ENCODE data around the gene MMP28. TPM values are rescaled to one million over a fixed set of nuclear protein-coding genes. Genes with fewer than 3 reads are reported as not detected.
A peak's percentile ranks its signal among the peaks of the same experiment; 100 is the strongest.
"Not testable (repeated sequence)": the region's sequence is repeated elsewhere in the genome, so short reads cannot be mapped to it uniquely, and the experiment has no call there.

MMP28 gene
- total RNA-seq, 2 donors from 2014 or later = 8.3 to 15.2 TPM

- WGBS, 2 donors = 42 to 75% methylated on average over 8 to 9 of the region's 9 CpGs
- H3K27ac ChIP-seq = peak within 1 kb of the TSS in 2 of 4 donors; percentile 22 to 32
- no peak within 1 kb of the TSS for H3K4me3 ChIP-seq
- intact Hi-C loops (cut with DNase I) = no loop called here
- ATAC-seq = no peak
- no peaks in the 10 kb centered on the region for H3K36me3 ChIP-seq (replicated peaks in 1 of 2; ENCODE audit: insufficient read depth in 1 of 2, low read depth in 2 of 2)
- H3K27me3 ChIP-seq = no peaks in the 10 kb centered on the region
- DNase-seq = peak in 1 of 4 donors; percentile 43
- TF ChIP-seq CTCF (IDR thresholded peaks at IDR 0.05) = no peak
- no peak for TF ChIP-seq POLR2A (IDR thresholded peaks at IDR 0.05)
- peaks cover 14% of the 10 kb centered on the region for H3K4me1 ChIP-seq
- H3K9me3 ChIP-seq = no peaks in the 10 kb centered on the region
Observed at GRCh38 chr17:35752945-35753764, 42.3 kb downstream of the MMP28 start, which contains the start of gene GAS2L2. GAS2L2 (minus strand) TSS chr17:35753239; CDS start chr17:35752850, 389 bp downstream.

GRCh38 chr17:35752471-35752870 is 43.0 kb downstream of the MMP28 start:
- 20% methylated on average over 1 to 16 of the region's 16 CpGs for WGBS, 2 donors
- Histone ChIP-seq H3K27ac (peak overlapping the region in 2 of 4 donors; percentile 22 to 32), H3K9me3 (no peaks in the 10 kb centered on the region), H3K36me3 (replicated peaks in 1 of 2; ENCODE audit: insufficient read depth in 1 of 2, low read depth in 2 of 2) (no peaks in the 10 kb centered on the region), H3K4me1 (peaks cover 14% of the 10 kb centered on the region), H3K4me3 (no peak overlapping the region), H3K27me3 (peaks cover 0 to 5% of the 10 kb centered on the region in 2 donors)
- peak in 1 of 3 donors; percentile 17 for TF ChIP-seq POLR2A (IDR thresholded peaks at IDR 0.05)
- no peak for TF ChIP-seq CTCF (IDR thresholded peaks at IDR 0.05)
- intact Hi-C loops (cut with DNase I) = no loop called here
- ATAC-seq (no peak), DNase-seq (peak; percentile 60 to 83 (median 76))

- H3K27me3 ChIP-seq; ATAC-seq; H3K4me3 ChIP-seq; DNase-seq; H3K9me3 ChIP-seq; intact Hi-C loops (cut with DNase I); H3K36me3 ChIP-seq (replicated peaks in 1 of 2; ENCODE audit: insufficient read depth in 1 of 2, low read depth in 2 of 2); H3K27ac ChIP-seq: not testable (repeated sequence)
- H3K4me1 ChIP-seq = peaks cover 14% of the 10 kb centered on the region
- WGBS, 2 donors = 84 to 88% methylated on average over 4 of the region's 4 CpGs
Observed at GRCh38 chr17:35751541-35751940, 43.9 kb downstream of the MMP28 start.

GRCh38 chr17:35750526-35751395 is 44.7 kb downstream of the MMP28 start:
- no peak for ATAC-seq
- intact Hi-C loops (cut with DNase I) = no loop called here

More at GRCh38 chr17:35750526-35751395, 44.7 kb downstream of the MMP28 start:
- no peaks in the 10 kb centered on the region for H3K36me3 ChIP-seq (replicated peaks in 1 of 2; ENCODE audit: insufficient read depth in 1 of 2, low read depth in 2 of 2)
- H3K27me3 ChIP-seq = peaks cover 0 to 5% of the 10 kb centered on the region in 2 donors
- no peaks in the 10 kb centered on the region for H3K9me3 ChIP-seq
- peaks cover 14% of the 10 kb centered on the region for H3K4me1 ChIP-seq
- TF ChIP-seq POLR2A (IDR thresholded peaks at IDR 0.05) (no peak), CTCF (IDR thresholded peaks at IDR 0.05) (no peak)
- DNase-seq = no peak
- 75 to 78% methylated on average over 10 of the region's 10 CpGs for WGBS, 2 donors
- H3K4me3 ChIP-seq = no peak overlapping the region
- H3K27ac ChIP-seq = no peak overlapping the region

All from body of pancreas (tissue), 4 donors.